ELF-1 (cell line): ENCODE data around the gene FAM20C.

Experiments used
- DNase-seq: peaks from one replicate; pipeline ENCODE4 v3.0.0-alpha.2; 2016; ENCODE audit warnings: low read depth, low spot score

The FAM20C gene

DNA sequence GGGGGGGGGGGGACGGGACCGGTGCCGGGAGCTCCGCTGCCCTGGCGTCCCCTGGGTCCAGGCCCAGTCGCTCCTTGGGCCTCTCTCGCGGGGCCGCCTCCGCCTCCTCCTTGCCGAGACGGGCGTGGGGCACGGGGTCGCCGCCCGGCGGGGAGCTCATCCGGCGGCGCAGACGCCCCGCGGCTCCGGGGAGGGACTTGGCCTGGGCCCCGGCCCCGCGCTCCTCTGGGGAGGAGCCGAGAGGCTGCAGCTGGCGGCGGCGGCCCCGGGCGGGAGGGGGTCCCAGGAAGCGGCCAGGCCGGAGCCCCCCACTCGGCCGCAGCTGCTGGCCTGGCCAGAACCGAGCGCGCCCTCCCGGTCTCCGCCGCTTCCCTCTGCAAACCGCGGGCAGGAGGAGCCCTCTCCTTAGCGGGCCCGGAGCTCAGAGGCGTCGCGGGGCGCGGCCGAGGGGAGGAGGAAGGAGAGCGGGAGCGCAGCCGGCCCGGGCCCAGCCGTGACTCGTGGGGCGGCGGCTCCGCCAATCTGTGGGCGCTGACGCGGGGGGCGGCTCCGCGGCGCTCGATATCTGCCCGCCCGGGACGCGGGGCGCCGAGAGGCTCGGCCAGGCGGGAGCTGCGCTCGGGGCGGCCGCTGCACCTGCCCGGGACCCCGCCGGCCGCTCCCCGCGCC lies at the start of gene FAM20C:
FAM20C (plus strand) TSS at position 591 of the 669 bp plus-strand sequence. CDS start 629 bp downstream, outside the sequence.
- DNase-seq: no peak

DNA sequence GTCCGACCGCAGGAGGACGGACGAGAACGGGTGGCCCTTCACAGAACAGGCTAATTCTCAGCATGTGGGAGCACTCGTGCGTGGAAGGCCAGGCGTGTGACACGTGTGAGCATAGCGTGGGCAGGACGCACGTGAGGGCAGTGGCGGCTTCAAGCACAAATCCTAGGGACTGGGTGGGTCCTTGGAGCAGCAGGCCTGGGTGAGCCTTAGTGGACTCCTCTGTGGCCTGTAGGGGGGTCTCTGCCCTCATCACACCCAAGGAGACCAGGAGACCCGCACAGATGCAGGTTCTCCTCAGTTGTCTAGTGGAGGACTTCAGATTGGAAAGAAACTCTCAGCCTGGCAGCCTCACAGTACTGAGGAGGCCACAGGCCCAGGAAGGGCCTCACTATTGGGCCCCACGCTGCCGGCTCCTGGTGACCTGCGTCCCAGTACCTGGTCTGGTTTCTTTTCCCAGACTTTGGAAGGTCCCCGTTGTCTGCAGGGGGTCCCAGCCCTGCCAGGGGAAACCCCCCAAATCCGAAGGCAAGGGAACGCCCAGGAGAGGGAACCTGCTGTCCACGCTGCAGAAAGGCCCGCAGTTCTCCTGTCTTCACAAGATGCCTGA lies 49.1 kb upstream of the FAM20C start:
- DNase-seq: no peak

DNA sequence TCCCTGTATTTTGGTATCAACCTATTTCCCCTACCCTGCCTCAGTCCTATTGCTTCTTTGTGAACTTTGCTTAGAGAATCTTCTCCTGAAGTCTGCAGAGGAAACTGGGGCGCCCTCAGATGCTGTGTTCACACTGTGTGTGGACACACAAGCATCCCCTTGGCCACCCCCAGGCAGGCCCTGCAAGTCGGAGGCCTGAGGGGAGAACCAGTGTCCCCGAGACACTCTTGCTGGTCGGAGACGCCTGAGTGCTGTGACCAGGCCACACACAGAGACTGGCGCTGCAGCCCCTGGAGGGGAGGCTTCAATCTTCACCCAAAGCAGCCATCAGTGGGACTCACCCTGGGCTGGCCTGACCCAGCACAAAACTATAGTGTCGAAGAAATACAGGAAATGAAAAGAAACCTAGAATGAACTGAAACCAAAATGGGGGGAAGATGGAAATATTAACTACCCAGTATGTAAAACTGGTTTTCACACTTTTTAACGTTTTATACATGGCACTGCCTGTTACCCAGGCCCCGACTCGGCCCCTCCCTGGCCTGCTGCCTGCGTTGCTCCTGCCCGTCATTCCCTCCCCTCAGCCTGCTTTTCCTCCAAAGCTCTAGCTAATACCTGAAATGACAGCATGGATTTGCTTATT lies 48.4 kb upstream of the FAM20C start:
- DNase-seq: no peak

DNA sequence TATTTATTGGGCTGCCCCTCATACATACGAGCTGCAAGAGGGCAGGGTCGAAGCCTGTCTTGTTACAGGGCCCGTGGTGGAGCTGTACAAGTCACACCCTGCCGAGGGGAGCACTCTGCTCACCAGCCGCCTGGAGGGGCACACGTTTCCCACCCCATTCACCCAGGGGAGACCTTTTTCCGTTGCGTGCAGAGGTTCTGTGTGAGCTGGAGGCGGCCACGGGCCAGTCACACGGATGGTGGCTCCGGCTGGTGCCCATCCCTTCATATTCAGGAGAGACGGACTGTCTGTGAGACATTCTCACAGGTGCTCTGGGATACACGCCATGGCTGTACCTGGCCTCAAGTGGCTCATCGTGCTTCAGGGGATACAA lies 47.9 kb upstream of the FAM20C start:
- DNase-seq: no peak

DNA sequence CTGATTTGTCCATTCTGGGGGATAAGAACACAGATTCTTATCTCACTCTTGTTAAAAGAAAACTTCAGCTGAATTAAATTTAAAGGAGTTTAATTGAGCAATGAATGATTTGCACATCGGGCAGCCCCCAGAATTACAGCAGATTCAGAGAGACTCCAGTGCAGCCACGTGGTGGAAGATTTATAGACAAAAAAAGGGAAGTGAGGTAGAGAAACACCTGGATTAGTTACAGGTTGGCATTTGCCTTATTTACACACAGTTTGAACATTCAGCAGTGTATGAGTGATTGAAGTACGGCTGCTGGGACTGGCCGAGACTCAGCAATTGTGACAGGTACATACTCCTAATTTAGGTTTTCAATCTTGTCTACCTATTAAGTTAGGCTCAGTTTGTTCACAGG lies 46.5 kb upstream of the FAM20C start:
- DNase-seq: no peak

DNA sequence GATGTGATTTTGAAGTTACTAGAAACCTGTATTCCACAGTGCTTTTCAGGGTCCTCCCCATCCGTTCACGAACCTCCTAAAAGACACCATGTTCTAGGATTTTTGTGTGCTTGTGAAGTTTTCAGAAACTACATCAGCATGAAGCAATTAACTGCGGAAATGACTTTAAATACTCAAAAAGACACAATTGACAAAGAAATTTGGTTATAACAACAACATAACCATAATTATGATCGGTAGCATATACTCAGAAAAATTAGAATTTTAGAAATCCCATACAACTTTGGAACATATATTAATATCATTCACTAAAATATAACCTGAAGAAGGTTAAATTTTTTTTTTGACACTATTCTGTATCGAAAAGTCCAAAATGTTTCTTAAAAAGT lies 43.8 kb upstream of the FAM20C start:
- DNase-seq: no peak

DNA sequence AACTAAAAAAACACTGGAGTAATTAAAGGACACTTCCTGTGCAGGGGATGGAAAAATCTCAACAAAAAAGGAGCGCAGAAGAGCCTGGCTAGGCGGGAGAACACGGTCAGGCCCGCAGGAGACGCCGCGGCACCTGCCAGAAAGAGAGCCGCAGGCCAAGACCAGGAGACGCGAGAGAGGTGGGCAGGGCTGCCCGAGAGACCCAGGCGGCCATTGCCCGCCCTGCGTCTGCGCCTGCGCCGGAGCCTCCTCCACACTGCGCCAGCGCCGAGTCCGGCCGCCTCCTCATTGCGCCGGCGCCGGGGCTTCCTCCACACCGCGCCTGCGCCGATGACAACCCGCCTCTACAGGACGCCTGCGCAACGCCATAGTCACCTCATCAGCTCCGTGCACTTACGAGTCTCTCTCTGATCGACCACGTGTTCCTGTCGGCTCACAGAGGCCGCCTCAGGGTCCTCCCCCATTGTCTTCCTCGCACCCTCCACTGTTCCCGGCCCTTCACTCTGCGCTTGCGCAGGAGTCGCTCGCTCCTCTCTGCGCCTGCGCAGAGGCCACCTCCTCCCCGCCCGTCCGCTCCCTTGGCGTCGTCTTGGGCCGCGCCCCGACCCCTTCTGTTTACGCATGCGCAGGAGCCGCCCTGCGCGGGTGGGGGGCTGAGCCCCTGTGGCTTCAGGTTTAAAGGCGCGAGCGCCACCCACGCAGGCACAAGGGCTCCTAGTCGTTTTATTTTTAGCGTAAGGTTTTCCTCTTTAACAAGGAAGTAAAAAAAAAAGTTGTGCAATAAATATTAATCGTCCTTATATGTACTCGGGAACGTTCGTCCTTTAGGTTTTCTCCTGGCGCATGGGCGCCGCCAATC lies 43.2 kb upstream of the FAM20C start:
- DNase-seq: peak; percentile 99

DNA sequence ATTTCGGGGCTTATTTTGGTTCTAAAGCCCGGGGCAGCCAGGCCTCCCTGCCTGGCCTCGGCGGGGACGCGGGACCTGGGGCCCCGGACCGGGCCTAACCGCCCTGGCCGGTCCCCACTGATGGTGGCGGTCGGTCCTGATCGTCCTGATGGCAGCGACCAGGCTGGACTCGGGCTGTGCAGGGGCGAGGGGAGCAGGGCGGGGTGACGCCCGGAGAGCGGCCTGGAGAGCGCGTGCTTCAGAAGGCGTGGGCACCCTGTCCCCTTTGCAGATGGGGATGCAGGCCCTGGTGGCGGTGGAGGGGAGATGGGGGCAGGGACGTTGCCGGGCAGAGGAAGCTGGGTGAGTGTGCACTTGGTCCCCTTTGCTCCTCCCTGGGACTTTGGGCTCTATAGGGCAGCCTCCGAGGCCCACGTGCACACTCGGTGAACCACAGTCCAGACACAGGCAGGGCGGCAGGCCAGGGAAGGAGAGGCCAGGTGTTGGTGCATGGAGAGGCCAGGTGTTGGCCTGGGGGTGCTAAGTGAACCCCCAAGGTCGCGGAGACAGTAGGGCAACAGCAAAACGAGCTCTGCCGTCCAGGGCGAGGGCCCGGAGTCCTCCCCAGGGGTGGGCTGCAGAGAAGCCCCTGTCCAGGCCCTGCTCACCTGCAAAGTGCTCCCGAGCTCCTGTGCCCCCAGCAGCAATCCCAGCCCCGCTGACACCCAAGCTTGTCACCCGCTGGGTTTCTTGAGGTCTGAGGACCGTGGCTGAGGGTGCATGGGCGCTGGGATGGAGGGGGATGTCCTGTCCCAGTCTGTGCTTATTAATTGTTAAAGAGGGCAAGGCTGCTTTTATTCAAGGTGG lies 42.4 kb upstream of the FAM20C start:
- DNase-seq: no peak

DNA sequence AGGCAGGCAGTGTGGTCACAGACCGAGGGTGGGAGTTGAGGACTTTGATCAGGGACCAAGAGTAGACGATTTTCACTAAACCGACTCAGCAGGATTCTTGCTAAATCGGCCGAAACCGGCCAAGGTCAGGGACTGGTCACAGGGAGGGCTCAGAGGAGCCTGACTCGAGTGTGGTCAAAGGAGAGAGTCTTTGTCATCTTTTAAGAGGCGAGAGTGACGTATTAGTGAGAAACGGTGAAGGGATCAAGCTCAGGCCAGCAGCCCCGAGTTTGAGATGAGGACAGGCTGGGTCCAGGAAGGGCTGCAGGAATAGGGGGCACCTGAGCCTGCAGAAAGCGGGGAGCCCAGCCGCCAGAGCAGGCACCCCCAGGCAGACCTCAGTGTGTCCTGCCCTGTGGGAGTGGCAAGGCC lies 41.6 kb upstream of the FAM20C start:
- no peak for DNase-seq

DNA sequence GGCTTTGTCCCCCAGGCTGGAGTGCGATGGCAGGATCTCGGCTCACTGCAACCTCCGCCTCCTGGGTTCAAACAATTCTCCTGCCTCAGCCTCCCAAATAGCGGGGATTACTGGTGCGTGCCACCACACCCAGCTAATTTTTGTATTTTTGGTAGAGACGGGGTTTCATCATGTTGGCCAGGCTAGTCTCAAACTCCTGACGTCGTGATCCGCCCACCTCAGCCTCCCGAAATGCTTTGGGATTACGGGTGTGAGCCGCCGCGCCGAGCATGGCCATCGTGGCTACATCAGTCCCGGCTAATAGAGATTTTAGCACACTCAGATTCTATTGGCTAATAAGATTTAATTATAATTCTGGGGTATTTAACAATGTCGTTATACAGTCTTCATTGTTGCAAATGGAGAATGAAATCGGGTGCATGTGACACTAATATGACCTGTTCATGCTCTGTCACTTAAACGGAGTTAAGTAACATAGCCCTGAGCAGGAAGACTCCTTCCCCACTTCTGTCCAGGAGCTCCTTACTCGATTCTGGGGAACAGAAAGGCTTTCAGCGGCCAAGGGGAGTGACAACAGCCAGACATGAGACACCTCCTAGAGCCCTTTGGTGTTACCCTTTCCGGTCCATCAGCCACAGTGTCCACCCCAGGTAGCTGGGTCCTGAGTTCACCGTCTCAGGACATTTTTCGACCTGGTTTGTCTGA lies 40.9 kb upstream of the FAM20C start:
- no peak for DNase-seq

DNA sequence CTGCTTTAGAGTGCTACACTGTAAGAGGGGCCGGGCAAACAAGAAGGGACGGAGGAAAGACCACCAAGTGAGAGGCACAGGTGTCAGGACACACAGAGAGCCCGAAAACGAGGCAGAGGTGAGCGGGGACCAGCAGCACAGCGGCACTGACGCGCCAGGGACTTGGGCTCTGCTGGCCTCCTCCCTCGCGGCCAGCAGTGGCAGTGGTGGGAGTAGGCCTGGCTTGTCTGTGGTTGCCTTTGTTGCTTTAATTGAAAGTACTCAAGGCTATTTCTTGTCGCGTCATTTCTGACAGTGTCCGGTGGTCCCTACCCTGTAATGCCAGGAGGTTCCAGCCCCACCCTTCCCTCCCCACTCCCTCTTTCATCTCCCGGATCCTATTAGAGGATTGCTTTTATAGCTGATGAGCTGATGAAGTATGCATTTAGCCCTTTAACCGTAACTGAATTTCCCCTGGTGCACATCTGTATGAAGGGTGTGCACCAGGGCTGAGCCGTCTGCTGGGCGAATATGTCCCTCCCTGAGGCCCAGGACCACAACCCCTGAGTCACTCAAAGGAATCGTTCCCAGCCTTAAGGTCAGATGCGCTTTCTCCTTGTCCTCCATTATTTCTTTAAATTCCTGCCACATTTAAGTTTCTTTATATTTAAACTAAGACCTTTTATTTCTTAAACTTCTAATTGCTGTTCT lies 39.5 kb upstream of the FAM20C start:
- DNase-seq: no peak

DNA sequence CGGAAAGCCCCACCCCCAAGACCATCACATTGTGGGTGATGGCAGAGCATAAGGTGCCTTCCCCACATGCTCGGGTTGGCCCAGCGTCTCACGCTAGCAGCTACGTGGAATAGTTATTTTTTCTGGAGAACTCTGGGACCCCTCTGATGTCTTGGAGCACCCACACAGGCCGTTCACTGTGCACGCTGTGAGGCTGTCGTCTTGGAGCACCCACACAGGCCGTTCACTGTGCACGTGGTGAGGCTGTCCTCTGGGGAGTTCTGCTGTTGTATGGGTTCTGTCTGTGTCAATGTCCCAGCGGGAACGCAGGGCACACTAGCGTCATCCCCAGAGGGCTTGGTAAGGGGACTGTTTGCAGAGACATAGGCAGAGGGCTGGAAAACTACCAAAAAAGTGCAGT lies 38.8 kb upstream of the FAM20C start:
- no peak for DNase-seq

DNA sequence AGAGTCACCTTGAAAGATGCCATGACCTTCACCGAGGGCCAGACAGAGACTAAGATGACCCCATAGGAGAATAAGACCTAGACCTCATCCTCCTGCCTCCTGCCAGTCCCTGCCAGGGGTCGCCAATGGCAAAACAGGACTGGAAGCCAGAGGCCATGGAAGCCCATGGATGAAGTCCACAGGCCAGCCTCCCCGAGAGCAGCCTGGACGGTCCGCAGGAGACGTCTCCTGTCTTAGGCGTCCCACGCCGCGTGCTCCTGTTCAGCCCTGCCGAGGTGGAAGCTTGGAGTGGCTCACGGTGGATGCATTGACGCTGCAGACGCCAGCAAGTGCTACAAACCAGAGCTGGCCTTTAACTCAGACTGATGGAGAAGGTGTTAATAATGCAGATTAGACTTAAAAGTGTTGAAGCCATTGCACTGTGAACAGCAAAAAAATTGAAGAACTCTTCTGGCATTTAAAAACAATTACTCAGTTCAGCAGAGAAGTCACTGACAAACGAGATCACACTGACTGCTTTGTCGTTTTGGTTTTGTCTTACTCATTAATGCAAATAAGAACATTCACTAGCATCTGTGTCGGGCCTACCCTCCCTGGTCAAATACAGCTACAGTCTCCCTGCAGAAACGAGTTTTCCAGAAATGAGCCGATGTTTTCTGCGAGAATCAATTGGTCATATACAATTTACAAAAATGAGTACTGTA lies 38.1 kb upstream of the FAM20C start:
- no peak for DNase-seq

DNA sequence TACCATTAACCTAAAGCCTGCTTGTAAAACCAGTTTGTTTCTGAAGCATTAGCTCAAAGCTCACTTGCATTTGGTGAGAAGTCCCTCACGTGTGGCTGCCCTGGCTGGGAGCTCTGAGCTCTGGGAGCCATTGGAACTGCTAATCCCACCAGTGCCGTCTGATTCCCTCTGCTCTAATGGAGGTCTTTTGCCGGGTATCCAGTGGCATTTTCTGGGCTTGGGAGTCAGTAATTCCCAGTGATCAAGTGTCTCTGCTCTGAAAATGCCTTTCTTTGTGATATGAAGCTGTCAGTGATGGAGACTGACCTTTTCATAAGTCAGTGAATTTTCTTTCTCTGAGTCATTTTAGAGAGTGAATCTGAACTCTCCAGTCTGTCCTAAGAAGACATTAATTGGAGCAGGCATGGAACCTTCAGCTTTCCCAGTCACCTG lies 36.9 kb upstream of the FAM20C start:
- DNase-seq: no peak

DNA sequence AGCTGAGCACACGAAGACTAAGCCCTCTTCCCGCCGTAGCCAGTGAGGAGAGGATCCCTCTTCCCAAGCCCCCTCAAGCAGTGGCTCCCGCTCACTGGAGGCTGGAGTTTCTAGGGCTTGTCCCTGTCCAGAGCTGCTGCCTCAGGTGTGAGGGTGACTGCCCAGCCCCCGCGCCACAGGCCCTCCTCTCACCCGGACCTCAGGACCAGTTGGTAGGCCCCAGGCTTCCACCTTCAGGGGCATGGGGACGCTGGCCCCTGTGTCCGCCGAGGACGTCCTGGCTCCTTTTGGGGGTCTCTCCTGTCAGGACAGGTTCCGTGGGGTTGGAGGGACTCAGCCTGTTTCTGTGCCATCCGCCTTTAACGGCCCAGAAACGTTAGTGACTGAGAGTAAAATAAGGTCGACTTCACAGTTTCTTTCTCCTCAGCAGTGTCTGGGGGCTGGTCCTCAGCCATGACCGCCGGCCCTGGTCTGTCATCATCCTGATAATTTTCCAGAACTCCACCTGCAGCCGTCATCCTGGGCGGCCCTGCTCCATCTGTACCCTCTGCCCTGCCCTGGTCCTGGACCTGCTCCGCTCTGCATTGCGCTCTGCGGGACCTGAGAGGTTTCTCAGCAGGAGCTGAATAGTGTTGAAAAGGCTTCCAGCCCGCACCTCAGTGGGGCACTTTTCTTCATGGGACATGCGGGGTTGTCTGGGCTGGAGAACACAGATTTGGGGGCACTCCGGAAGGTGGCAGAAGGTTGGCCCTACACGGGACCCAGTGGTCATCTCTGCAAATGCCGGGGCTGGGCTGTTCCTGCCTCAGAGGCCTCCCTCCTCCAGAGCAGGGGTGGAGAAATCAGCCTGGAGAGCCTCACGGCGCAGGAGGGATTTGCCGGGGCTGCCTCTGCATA lies 36.0 kb upstream of the FAM20C start:
- no peak for DNase-seq

DNA sequence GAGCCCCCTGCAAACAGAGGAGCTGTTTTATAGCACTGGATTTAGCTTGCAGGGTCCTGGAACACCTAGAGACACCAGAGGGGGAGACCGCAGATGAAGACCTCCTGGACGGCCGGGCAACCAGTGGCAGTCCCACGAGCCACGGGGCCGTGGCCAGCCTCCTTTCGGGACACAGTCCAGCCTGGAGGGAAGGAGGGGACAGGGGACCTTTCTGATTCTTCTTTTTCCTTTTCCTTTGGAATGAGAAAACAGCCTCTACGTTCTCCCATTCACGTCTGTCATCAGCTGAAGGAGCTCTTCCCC lies 35.4 kb upstream of the FAM20C start:
- no peak for DNase-seq

DNA sequence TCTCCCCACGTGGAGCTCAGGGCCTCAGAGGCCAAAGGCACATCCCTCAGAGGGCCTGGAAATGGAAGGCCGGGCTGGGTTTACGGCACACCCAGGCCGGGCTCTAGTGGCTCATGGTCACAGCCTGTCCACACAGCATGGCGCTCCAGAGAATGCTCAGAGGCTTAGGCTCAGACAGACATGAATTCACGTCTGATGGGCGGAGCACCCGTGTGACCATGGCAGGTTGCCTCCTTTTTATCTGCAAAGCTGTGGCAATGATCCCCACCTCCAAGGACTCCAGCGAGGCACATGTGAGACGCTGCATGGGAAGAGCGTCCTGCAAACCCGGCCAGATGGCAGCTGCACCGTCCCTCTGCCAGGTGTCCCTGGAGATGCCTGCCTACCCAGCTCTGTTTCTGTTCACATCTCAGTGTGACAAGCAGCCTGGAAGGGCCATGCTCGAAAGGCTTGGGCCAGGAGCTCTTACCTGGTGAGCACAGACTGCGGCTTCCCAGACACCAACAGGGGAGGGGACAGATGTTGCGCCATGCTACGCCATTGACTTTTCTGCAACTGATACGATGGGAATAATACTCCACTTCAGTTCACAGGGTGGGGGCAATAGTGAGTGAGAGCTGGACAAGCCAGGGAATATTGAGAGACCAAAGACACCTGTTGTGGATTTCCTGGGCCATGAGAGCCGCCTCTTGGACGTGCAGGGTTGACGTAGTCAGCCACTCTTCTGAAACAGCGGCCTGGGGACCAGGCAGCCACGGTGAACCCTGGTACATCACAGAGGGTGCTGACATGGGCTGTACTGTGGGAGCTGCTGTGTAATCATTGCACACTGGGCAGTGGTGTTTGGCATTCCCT lies 34.4 kb upstream of the FAM20C start:
- DNase-seq: no peak

DNA sequence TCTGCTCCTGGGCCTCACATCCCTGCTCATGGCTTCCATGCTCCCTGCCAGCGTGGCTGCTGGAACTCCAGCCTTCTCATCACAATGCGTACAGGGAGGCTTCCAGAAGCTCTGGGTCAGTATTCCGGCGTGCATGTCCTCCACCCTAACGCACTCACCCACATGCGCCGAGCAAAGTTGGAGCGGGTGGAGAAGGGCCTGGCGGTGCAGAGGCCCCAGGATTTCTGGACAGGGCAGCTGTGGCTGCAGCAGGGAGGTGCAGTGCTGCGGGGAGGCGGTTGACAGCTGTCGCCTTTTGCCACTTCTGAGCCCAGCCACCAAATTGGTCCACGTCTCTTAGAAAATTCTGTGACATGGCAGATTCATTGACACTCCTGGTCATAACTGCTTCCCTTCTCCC lies 33.6 kb upstream of the FAM20C start:
- no peak for DNase-seq
